Activated CD4-positive, alpha-beta T cell treated with anti-CD3 and anti-CD28 coated beads, Interleukin-2, amount 10 ng/mL, durations not matched to agents 7 days and 5 days (primary cell): ENCODE results near the gene PRKCA. TPM values are rescaled to one million over a fixed set of nuclear protein-coding genes. Genes with fewer than 3 reads are reported as not detected.

Experiments
- CTCF ChIA-PET: fragments of 350-600 bp; sonication (Branson Sonifier 250); formaldehyde crosslinking; loops from one replicate; lab custom pipeline; 2021; ENCODE audit warnings: antibody characterized with exemption; lab: Charles Lee
- POLR2A ChIA-PET: fragments of 350-600 bp; sonication (Branson Sonifier 250); formaldehyde crosslinking; loops from one replicate; lab custom pipeline; 2021; ENCODE audit warnings: antibody characterized with exemption; lab: Charles Lee
- DNase-seq: peaks from one replicate; pipeline ENCODE4 v3.0.0-alpha.2; 2020
- H3K27ac Mint-ChIP-seq: one replicate; pipeline ENCODE4 v1.8.0; 2021; ENCODE audit warnings: mild to moderate bottlenecking, moderate library complexity, mixed read lengths
- H3K27me3 Mint-ChIP-seq: one replicate; pipeline ENCODE4 v1.8.0; 2021; ENCODE audit warnings: mixed read lengths
- H3K36me3 Mint-ChIP-seq: one replicate; pipeline ENCODE4 v1.8.0; 2021; ENCODE audit warnings: low read depth, mixed read lengths
- H3K4me1 Mint-ChIP-seq: one replicate; pipeline ENCODE4 v1.8.0; 2021; ENCODE audit warnings: mixed read lengths
- H3K4me3 Mint-ChIP-seq: one replicate; pipeline ENCODE4 v1.8.0; 2021; ENCODE audit warnings: mild to moderate bottlenecking, moderate library complexity, mixed read lengths
- H3K9me3 Mint-ChIP-seq: one replicate; pipeline ENCODE4 v1.8.0; 2021; ENCODE audit warnings: mixed read lengths
- total RNA-seq, 2 experiments: library from RNA; stranded (reverse); gene quantifications; one replicate each; pipeline ENCODE4 v1.2.3, GENCODE V29; 2021

PRKCA gene
- total RNA-seq, 2 experiments from 2014 or later: 72.8 to 74.6 TPM

DNA sequence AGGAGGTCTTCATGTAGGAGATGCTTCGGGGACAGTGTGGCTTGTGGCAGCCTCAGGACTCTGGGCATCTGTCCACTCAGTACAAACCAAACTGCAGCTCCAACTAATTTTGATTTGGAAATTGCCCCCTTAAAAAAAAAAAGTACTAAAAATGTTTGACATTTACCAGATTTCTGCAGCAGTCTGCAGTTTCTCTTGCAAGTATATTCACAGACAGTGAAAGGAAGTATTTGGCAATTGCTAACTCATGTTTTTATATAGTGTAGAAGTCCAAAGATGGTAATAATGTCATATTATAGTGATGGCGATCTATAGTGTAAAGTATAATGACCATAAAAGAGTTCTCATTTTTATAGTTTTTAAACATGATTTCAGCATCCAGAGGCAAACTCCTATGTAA is 218.6 kb downstream of the PRKCA start:
- no peak overlapping the region for H3K4me3 Mint-ChIP-seq
- H3K36me3 Mint-ChIP-seq: peaks cover 40% of the 10 kb centered on the region
- H3K9me3 Mint-ChIP-seq: peaks cover 2% of the 10 kb centered on the region
- ChIA-PET POLR2A (no interaction called here), CTCF (interaction anchor here (1.3 kb wide), 1 partner anchor 14 kb away, joined by 3 read pairs; no protein-coding TSS in a partner anchor)
- H3K27ac Mint-ChIP-seq: no peak overlapping the region
- H3K27me3 Mint-ChIP-seq: no peaks in the 10 kb centered on the region
- H3K4me1 Mint-ChIP-seq: peaks cover 72% of the 10 kb centered on the region
- no peak for DNase-seq

DNA sequence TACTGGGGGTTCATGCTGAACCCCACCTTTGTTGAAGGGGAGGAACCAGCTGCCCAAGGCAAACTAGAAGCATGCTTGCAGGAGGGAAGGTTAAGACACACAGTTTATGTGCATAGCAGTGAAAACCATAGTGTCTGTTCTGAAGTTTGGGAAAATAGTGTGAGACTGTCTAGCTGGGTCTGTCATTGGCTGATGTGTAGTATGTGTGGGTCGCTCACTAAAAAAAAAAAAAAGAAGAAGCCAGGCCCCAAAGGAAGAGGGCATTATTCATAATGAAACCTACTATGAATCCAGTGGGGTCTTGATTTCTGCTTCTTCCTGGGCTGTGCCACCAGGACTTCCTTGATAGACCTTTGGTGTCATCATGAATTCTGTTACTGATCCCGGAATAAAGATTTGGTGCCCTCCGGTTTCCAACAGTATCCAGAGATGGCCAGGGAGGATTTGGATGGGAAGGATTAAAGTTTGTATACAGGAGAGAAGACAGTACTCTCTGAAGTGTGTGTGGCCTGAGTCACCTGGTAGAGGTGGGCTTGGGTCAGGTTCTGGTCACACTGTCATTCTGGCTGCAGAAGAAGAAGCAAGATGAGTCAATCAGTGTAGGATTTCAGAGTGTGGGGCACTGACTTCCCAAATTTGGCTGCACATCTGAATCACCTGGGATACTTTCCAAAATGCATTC is 220.3 kb downstream of the PRKCA start:
- POLR2A ChIA-PET: no interaction called here
- peak overlapping the region; percentile 41 for H3K27ac Mint-ChIP-seq
- H3K4me3 Mint-ChIP-seq: no peak overlapping the region
- no peaks in the 10 kb centered on the region for H3K27me3 Mint-ChIP-seq
- H3K36me3 Mint-ChIP-seq: peaks cover 38% of the 10 kb centered on the region
- DNase-seq: no peak
- no peaks in the 10 kb centered on the region for H3K9me3 Mint-ChIP-seq
- CTCF ChIA-PET: interaction anchor here (0.5 kb wide), 1 partner anchor 153 kb away, joined by 5 read pairs; no protein-coding TSS in a partner anchor
- H3K4me1 Mint-ChIP-seq: peaks cover 72% of the 10 kb centered on the region

DNA sequence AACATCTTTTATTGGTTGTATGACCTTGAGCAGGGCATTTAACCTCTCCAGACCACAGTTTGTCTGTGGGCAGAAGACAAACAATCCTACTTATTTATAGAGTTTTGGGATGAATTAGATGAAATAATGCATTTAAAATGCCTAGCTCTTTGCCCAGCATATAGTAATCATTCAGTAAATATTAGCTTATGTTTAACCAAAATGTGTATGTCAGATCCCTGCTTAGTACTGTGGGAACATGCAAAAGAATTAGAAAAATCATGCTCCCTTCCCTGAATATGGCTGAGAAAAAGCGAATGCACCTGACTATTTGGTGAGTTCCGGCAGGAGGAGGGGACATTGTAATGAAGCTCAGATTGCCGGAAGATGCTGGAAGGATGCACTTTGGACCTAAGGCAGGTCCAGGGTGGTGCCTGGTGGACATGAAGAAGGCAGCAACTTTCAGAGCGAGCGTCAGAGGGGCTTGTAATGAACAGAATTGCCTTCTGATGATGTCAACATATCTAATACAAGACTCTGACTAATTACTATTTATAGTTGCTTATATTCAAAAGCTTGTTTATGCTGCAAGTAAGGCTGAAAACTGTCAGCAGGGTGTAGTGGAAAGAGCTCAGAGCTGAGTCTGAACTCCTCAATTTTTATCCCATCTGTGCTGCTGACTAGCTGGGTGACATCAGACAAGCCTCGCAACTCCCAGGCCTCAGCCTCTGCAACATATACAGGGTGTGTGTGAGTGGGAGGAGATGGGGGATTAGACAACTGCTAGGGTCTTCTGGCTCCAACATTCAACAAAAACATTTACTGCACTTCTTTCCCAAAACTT is 221.2 kb downstream of the PRKCA start:
- POLR2A ChIA-PET: no interaction called here
- Mint-ChIP-seq H3K27me3 (no peaks in the 10 kb centered on the region), H3K4me1 (peaks cover 65% of the 10 kb centered on the region)

DNA sequence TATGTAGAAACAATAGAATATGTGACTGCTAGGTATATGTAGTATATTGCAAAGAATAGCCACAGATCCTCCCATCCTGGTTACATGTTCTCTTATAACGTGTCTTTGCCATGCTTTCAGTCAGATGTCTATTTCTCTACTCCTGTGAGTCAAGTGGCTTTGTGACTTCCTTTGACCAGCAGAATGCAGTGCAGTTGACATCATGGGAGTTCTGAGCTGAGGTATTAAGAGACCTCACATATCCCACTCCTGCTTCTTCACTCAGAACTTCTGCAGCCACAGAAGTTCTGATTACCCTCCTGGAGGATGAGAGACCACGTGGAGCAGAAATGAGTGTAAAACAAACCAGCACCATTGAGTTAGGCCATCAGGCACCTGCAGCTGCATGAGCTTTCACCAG is 222.5 kb downstream of the PRKCA start:
- DNase-seq: no peak
- H3K9me3 Mint-ChIP-seq: no peaks in the 10 kb centered on the region
- H3K4me1 Mint-ChIP-seq: peaks cover 56% of the 10 kb centered on the region
- peaks cover 44% of the 10 kb centered on the region for H3K36me3 Mint-ChIP-seq
- no peaks in the 10 kb centered on the region for H3K27me3 Mint-ChIP-seq
- POLR2A ChIA-PET: no interaction called here
- no peak overlapping the region for H3K4me3 Mint-ChIP-seq
- H3K27ac Mint-ChIP-seq: no peak overlapping the region
- CTCF ChIA-PET: interaction anchor here (1.4 kb wide), 1 partner anchor 14 kb away, joined by 4 read pairs; no protein-coding TSS in a partner anchor

More for the DNA sequence above, 221.2 kb downstream of the PRKCA start:
- Mint-ChIP-seq H3K9me3 (no peaks in the 10 kb centered on the region), H3K36me3 (peaks cover 42% of the 10 kb centered on the region), H3K27ac (no peak overlapping the region), H3K4me3 (no peak overlapping the region)
- CTCF ChIA-PET: interaction anchor here (0.6 kb wide), 1 partner anchor 127 kb away, joined by 3 read pairs; no protein-coding TSS in a partner anchor
- DNase-seq: no peak

DNA sequence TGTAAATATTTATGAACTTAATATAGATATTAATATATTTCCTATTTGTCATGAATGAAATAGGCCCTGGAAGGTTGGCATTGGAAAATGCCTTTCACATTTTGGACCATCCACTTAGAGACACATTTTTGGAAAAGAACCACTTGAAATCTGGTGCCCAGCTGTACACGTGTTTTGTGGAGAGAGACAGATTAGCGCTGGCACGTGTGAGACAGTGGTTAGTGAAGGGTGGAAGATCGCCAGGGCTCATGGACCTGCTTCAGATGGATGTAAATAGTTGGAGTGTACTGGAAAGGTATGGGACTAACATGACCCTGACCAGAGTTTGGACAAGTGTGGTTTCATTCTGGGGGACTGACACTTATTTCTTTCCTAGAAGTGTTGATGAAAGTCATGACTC is 222.9 kb downstream of the PRKCA start:
- no peak overlapping the region for H3K4me3 Mint-ChIP-seq
- H3K4me1 Mint-ChIP-seq: peaks cover 56% of the 10 kb centered on the region

DNA sequence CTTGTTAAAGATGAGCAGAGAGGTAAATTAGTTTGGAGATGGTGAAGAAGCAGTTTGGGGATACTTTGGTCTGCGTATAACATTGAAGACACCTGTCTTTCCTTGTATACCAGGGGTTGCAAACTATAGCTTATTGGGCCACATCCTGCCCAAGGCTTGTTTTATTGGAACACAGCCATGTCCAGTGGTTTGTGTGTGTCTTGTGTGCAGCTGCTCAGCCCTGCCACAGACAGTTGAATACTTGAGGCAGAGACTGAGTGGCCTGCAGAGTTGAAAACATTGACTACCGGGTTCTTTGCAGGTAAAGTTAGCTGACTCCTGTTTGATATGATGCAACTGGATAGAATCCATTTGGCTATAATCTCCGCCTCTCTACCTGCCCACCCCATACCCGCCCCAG is 224.4 kb downstream of the PRKCA start:
- H3K4me1 Mint-ChIP-seq: peaks cover 48% of the 10 kb centered on the region
- ChIA-PET POLR2A (no interaction called here), CTCF (interaction anchor here (1.5 kb wide), 1 partner anchor 10 kb away, joined by 3 read pairs; no protein-coding TSS in a partner anchor)
- DNase-seq: no peak
- no peaks in the 10 kb centered on the region for H3K9me3 Mint-ChIP-seq
- no peak overlapping the region for H3K4me3 Mint-ChIP-seq
- H3K27ac Mint-ChIP-seq: no peak overlapping the region
- no peaks in the 10 kb centered on the region for H3K27me3 Mint-ChIP-seq
- H3K36me3 Mint-ChIP-seq: peaks cover 48% of the 10 kb centered on the region

More for the DNA sequence above, 222.9 kb downstream of the PRKCA start:
- DNase-seq: no peak
- Mint-ChIP-seq H3K27me3 (no peaks in the 10 kb centered on the region), H3K9me3 (no peaks in the 10 kb centered on the region), H3K27ac (no peak overlapping the region), H3K36me3 (peaks cover 48% of the 10 kb centered on the region)
- ChIA-PET CTCF (interaction anchor here (1.4 kb wide), 1 partner anchor 14 kb away, joined by 4 read pairs; no protein-coding TSS in a partner anchor), POLR2A (no interaction called here)

DNA sequence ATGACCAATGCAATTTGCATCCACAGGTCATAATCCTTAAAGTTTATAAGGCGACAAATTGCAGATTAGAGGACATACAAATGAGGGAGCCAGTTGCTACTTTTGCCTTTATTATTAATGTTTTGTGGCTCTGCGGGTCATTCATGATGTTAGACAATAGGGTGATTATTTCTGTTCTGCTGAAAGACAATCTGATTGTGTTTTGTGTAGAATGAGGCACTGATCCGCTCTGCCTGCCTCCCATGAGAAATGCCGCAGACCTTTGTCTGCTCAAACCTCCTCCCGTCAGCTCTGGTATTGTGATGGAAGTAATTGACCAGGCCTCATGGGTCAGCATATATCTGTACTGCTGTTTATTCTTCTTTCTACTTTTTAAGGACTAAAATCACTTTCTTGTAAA is 224.9 kb downstream of the PRKCA start:
- Mint-ChIP-seq H3K4me3 (no peak overlapping the region), H3K36me3 (peaks cover 46% of the 10 kb centered on the region), H3K4me1 (peaks cover 43% of the 10 kb centered on the region), H3K9me3 (no peaks in the 10 kb centered on the region), H3K27ac (no peak overlapping the region), H3K27me3 (no peaks in the 10 kb centered on the region)
- ChIA-PET POLR2A (no interaction called here), CTCF (interaction anchor here (1.5 kb wide), 1 partner anchor 10 kb away, joined by 3 read pairs; no protein-coding TSS in a partner anchor)
- DNase-seq: no peak

DNA sequence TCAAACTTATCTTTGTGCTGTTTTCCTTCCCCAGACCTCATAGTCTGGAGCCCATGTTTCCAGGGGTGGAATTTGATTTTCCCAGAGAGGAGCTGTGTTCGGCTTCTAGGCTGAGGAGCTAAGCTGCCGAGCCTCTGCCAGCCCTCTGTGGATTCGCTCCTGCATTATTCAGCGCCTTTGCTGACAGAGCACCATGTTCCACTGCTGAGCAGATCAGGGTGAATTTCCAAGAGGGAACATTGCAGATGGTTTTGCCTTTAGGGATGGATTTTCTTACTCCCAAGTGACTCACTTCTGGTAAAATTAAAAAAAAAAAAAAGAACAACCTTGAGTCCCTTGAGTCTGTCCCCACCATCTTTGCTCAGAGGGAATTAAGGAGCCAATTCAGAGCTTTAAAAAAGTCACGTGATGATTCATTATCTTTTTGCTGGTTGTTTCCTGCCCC is 229.5 kb downstream of the PRKCA start:
- CTCF ChIA-PET: interaction anchor here (0.6 to 1.5 kb wide), 3 partner anchors 64 to 1113 kb away, joined by 3 to 4 read pairs (median 3); no protein-coding TSS in a partner anchor

DNA sequence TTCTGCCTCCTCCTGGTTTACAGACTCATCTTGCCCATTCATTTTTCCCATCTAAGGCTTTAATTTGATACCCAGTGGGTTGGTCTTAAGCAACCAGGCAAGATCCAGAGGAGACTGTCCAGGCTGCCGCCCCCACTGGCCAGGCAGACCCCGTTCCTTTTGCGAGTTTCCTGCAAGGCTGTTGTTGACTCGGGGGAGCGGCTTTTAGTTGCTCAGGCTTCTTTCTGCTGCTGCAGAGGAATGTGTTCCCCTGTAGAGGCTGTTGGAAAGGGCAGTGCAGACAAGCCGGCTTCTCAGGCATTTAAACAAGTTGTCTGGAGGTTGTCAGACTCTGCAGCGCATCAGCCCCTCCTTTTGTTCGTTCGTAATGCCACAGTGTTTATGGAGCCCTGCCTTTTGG is 231.2 kb downstream of the PRKCA start:
- H3K4me1 Mint-ChIP-seq: peaks cover 28% of the 10 kb centered on the region
- no peak overlapping the region for H3K27ac Mint-ChIP-seq
- H3K27me3 Mint-ChIP-seq: no peaks in the 10 kb centered on the region
- no peak for DNase-seq
- no peak overlapping the region for H3K4me3 Mint-ChIP-seq
- ChIA-PET POLR2A (no interaction called here), CTCF (no interaction called here)
- peaks cover 28% of the 10 kb centered on the region for H3K36me3 Mint-ChIP-seq
- H3K9me3 Mint-ChIP-seq: no peaks in the 10 kb centered on the region

More for the DNA sequence above, 229.5 kb downstream of the PRKCA start:
- POLR2A ChIA-PET: interaction anchor here (0.7 kb wide), 1 partner anchor 215 kb away, joined by 6 read pairs; no protein-coding TSS in a partner anchor
- peaks cover 33% of the 10 kb centered on the region for H3K4me1 Mint-ChIP-seq
- H3K27ac Mint-ChIP-seq: no peak overlapping the region
- peaks cover 35% of the 10 kb centered on the region for H3K36me3 Mint-ChIP-seq
- H3K27me3 Mint-ChIP-seq: no peaks in the 10 kb centered on the region
- no peak overlapping the region for H3K4me3 Mint-ChIP-seq
- no peak for DNase-seq
- no peaks in the 10 kb centered on the region for H3K9me3 Mint-ChIP-seq

DNA sequence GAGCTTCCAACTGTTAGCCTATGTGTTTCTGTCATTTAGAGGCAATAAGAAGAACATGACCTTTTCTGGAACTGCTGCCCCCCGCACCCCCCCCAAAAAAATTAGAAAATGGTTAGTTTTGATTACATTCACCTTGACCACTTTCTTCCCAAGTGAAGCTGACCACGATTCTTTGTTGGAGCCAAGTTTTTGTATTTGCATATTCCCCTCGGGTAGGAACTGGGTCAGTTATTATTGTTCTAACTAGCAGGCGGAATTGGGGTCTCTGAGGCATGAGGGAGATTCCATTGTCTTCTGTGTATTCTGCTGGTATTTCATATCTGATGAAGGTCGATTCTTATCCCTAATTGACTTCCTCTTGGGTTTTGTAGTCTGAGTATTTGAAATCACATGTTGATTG is 231.6 kb downstream of the PRKCA start:
- no peak for DNase-seq
- Mint-ChIP-seq H3K4me3 (no peak overlapping the region), H3K36me3 (peaks cover 26% of the 10 kb centered on the region), H3K9me3 (no peaks in the 10 kb centered on the region), H3K4me1 (peaks cover 30% of the 10 kb centered on the region), H3K27ac (no peak overlapping the region), H3K27me3 (no peaks in the 10 kb centered on the region)
- POLR2A ChIA-PET: no interaction called here
- CTCF ChIA-PET: interaction anchor here (0.6 kb wide), 2 partner anchors 16 to 1205 kb away, joined by 3 to 4 read pairs; no protein-coding TSS in a partner anchor

DNA sequence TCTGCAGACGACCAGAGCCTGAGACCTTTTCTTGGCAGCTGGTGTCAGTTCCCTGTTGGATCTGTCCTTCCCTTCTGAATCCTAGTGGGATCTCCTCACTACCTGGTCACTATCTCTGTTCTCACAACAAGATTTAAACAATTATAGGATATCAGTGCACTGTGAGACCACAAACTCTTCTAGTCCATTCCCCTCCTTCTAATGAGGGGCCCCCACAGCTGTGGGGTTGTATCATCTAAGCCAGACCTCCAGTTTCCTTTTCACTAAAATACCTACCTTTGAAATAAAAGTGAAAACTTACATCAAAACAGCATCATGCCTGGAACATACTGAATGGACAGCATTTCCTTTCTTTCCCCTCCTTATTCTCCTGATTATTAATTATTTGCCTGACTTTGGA is 233.2 kb downstream of the PRKCA start:
- H3K36me3 Mint-ChIP-seq: peaks cover 14% of the 10 kb centered on the region
- DNase-seq: no peak
- ChIA-PET CTCF (interaction anchor here (0.6 to 1.3 kb wide), 3 partner anchors 9 to 31 kb away, joined by 3 to 4 read pairs (median 3); no protein-coding TSS in a partner anchor), POLR2A (no interaction called here)
- peaks cover 36% of the 10 kb centered on the region for H3K4me1 Mint-ChIP-seq
- no peaks in the 10 kb centered on the region for H3K9me3 Mint-ChIP-seq
- no peak overlapping the region for H3K4me3 Mint-ChIP-seq
- H3K27me3 Mint-ChIP-seq: no peaks in the 10 kb centered on the region
- peak overlapping the region; percentile 20 for H3K27ac Mint-ChIP-seq

DNA sequence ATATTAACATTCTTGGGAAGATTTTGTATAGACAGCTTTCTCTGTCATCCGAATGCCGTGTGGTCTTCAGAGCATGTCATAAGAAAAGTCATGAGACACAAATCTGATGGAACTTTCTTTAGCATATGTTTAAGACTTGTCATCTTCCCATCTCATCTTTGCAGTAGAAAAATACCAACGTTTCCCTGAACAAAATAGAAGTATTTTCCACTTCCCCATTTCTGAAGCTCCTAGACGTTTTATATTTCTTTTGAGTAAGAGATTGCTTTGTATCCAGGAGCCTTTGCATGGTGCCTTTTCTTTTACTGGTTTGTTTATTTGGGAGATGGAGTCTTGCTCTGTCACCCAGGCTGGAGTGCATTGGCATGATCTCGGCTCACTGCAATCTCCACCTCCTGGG is 235.1 kb downstream of the PRKCA start:
- CTCF ChIA-PET: interaction anchor here (0.6 to 1.4 kb wide), 3 partner anchors 11 kb away, joined by 3 to 5 read pairs (median 3); no protein-coding TSS in a partner anchor
- H3K36me3 Mint-ChIP-seq: peaks cover 19% of the 10 kb centered on the region
- no peak overlapping the region for H3K27ac Mint-ChIP-seq
- POLR2A ChIA-PET: no interaction called here
- no peak for DNase-seq
- H3K4me1 Mint-ChIP-seq: peaks cover 49% of the 10 kb centered on the region
- peaks cover 5% of the 10 kb centered on the region for H3K9me3 Mint-ChIP-seq
- H3K4me3 Mint-ChIP-seq: no peak overlapping the region
- no peaks in the 10 kb centered on the region for H3K27me3 Mint-ChIP-seq
